ENCODE data around the gene RNGTT. TPM values are rescaled to one million over a fixed set of nuclear protein-coding genes. Genes with fewer than 3 reads are reported as not detected.

RNGTT gene
- polyA plus RNA-seq, 4 donors = 3.8 to 8.3 (median 4.7) TPM

DNA sequence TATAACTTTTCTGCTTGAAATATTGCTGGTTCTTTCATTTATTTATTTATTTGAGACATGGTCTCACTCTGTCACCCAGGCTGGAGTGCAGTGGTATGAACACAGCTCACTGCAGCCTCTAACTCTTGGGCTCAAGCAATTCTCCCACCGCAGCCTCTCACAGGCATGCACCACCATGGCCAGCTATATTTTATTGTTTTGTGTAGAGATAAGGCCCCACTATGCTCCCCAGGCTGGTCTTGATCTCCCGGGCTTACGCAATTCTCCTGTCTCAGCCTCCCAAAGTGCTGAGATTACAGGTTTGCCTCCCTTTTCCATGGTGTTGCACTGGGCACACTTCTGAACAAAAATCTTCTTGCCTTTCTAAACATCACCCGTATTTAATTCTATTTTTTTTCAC lies 39.1 kb upstream of the RNGTT start:
- Histone ChIP-seq H3K9me3 (ENCODE audit: control insufficient read depth in 2 of 2, insufficient read depth in 1 of 2, low read depth in 1 of 2, low read length in 1 of 2) (no peaks in the 10 kb centered on the region), H3K27ac (ENCODE audit: low read depth in 1 of 3, low read length in 2 of 3) (no peak overlapping the region), H3K4me1 (ENCODE audit: control insufficient read depth in 3 of 3, insufficient read depth in 2 of 3, low read depth in 1 of 3, low read length in 2 of 3) (peaks cover 0 to 2% (median 2%) of the 10 kb centered on the region in 3 donors), H3K36me3 (ENCODE audit: control insufficient read depth in 3 of 3, insufficient read depth in 2 of 3, low read depth in 1 of 3, low read length in 3 of 3) (no peaks in the 10 kb centered on the region), H3K4me3 (ENCODE audit: low read depth in 1 of 3, low read length in 3 of 3) (no peak overlapping the region), H3K27me3 (ENCODE audit: control insufficient read depth in 3 of 3, insufficient read depth in 3 of 3, low read length in 3 of 3) (no peaks in the 10 kb centered on the region)
- DNase-seq (no peak), FAIRE-seq (no peak)
- WGBS, 3 donors = 78 to 88% (median 86%) methylated on average over 4 of the region's 4 CpGs

DNA sequence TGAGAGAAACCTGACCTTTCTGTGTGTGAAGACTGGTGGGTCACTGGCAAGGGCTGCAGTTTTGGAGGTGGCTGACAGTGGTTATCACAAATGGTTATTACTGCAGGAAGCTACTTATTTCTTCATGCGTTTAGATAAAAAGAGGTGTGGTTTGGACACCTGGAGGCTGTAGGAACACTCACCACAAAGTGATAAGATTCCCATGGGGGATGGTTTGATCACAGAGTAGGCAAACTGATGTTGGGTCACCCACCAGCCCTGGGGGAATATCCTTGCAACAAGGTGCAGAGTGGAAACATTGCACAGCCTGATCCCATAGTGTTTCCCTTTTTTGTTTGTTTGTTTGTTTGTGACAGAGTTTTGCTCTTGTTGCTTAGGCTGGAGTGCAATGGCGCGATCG lies 33.9 kb upstream of the RNGTT start:
- Histone ChIP-seq H3K4me3 (ENCODE audit: low read depth in 1 of 3, low read length in 3 of 3) (no peak overlapping the region), H3K27ac (ENCODE audit: low read depth in 1 of 3, low read length in 2 of 3) (no peak overlapping the region), H3K27me3 (ENCODE audit: control insufficient read depth in 3 of 3, insufficient read depth in 3 of 3, low read length in 3 of 3) (no peaks in the 10 kb centered on the region), H3K4me1 (ENCODE audit: control insufficient read depth in 3 of 3, insufficient read depth in 2 of 3, low read depth in 1 of 3, low read length in 2 of 3) (no peaks in the 10 kb centered on the region), H3K9me3 (ENCODE audit: control insufficient read depth in 2 of 2, insufficient read depth in 1 of 2, low read depth in 1 of 2, low read length in 1 of 2) (no peaks in the 10 kb centered on the region), H3K36me3 (ENCODE audit: control insufficient read depth in 3 of 3, insufficient read depth in 2 of 3, low read depth in 1 of 3, low read length in 3 of 3) (no peaks in the 10 kb centered on the region)
- no peak for DNase-seq
- no peak for FAIRE-seq
- 70 to 82% (median 77%) methylated on average over 4 of the region's 4 CpGs for WGBS, 3 donors

DNA sequence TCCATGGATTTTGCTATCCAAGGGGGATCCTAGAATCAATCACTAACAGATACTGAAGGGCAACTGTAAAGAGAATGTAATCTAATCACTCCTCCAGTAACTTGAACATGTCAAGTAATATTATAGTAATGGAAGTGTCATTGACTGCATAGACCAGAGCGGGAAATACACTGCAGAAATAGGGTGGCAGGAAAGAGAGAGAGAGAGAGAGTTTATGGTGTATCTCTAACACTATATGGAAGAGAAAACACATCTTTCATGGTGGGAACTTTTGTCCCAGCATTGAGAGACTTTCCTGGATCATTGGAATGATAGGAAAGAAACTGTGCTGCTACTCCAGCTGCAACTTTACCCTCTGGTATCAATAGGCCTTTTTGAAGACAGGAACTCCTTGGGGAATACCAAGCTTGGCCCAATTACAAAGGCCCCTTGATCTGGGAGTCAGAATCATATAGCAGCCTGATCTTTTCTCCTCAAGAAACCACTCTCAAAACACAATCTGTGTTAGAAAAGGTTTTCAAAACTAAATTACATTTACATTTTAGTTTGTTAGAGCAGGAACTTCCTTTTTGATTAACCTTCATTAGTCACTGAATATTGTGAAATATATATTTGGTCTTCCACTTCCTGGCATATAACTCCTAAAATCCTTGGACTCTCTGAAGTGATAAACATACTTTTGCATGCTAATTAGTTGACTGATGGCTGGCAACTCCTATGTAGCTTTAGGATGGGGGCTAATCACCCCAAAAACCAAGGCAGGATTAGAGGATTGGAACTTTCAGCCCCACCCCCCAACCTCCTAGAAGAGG lies 29.5 kb upstream of the RNGTT start:
- Histone ChIP-seq H3K9me3 (ENCODE audit: control insufficient read depth in 2 of 2, insufficient read depth in 1 of 2, low read depth in 1 of 2, low read length in 1 of 2) (no peaks in the 10 kb centered on the region), H3K27ac (ENCODE audit: low read depth in 1 of 3, low read length in 2 of 3) (no peak overlapping the region), H3K27me3 (ENCODE audit: control insufficient read depth in 3 of 3, insufficient read depth in 3 of 3, low read length in 3 of 3) (no peaks in the 10 kb centered on the region), H3K4me1 (ENCODE audit: control insufficient read depth in 3 of 3, insufficient read depth in 2 of 3, low read depth in 1 of 3, low read length in 2 of 3) (no peaks in the 10 kb centered on the region), H3K4me3 (ENCODE audit: low read depth in 1 of 3, low read length in 3 of 3) (no peak overlapping the region), H3K36me3 (ENCODE audit: control insufficient read depth in 3 of 3, insufficient read depth in 2 of 3, low read depth in 1 of 3, low read length in 3 of 3) (no peaks in the 10 kb centered on the region)
- DNase-seq (no peak), FAIRE-seq (no peak)
- WGBS, 3 donors = 97 to 100% (median 100%) methylated on average over 1 of the region's 1 CpG

DNA sequence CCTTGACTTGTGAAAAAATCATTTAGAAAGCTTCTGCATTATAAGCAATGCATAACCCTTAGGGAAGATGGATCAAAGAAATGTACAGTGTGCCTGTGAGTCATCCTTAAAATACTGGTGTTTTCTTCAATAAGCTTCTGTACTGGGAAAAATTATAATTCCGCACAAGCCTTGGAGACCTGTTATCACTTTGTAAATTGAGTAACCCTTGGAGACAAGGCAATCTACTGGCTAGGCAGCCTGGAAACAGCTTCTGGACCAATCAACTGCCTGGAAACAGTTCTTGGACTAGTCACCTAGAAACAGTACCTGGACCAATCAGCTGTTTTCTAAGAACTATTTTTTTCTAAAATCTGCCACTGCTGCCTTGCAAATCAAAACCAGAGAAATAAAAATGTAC lies 25.8 kb upstream of the RNGTT start:
- no peak overlapping the region for H3K27ac ChIP-seq (ENCODE audit: low read depth in 1 of 3, low read length in 2 of 3)
- no peaks in the 10 kb centered on the region for H3K9me3 ChIP-seq (ENCODE audit: control insufficient read depth in 2 of 2, insufficient read depth in 1 of 2, low read depth in 1 of 2, low read length in 1 of 2)
- no peaks in the 10 kb centered on the region for H3K36me3 ChIP-seq (ENCODE audit: control insufficient read depth in 3 of 3, insufficient read depth in 2 of 3, low read depth in 1 of 3, low read length in 3 of 3)
- H3K4me3 ChIP-seq (ENCODE audit: low read depth in 1 of 3, low read length in 3 of 3) = no peak overlapping the region
- WGBS, 3 donors = 47 to 63% (median 58%) methylated on average over 1 of the region's 1 CpG
- FAIRE-seq = no peak
- H3K27me3 ChIP-seq (ENCODE audit: control insufficient read depth in 3 of 3, insufficient read depth in 3 of 3, low read length in 3 of 3) = no peaks in the 10 kb centered on the region
- no peaks in the 10 kb centered on the region for H3K4me1 ChIP-seq (ENCODE audit: control insufficient read depth in 3 of 3, insufficient read depth in 2 of 3, low read depth in 1 of 3, low read length in 2 of 3)
- peak; percentile 10 to 43 for DNase-seq

DNA sequence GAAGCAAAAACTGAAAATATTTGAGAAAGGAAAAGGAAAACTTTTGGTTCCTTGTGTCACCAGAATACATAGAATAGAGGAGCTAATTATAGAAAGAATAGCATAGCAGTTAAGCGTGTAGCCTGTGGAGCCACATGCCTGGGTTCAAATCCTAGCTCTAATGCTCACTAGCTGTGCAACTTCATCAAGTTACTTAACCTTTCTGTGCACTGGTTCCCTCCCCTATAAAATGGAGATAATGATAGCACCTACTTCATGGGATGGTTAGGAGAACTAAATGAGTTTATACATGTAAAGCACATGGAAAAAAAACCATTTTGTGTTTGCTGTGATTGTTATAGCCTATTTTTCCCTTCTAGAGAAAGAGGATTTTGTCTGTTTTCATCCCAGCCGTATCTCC lies 24.5 kb upstream of the RNGTT start:
- FAIRE-seq = no peak
- 59 to 72% (median 61%) methylated on average over 2 of the region's 2 CpGs for whole genome bisulfite sequencing, 3 donors
- Histone ChIP-seq H3K4me1 (ENCODE audit: control insufficient read depth in 3 of 3, insufficient read depth in 2 of 3, low read depth in 1 of 3, low read length in 2 of 3) (no peaks in the 10 kb centered on the region), H3K27me3 (ENCODE audit: control insufficient read depth in 3 of 3, insufficient read depth in 3 of 3, low read length in 3 of 3) (no peaks in the 10 kb centered on the region), H3K9me3 (ENCODE audit: control insufficient read depth in 2 of 2, insufficient read depth in 1 of 2, low read depth in 1 of 2, low read length in 1 of 2) (no peaks in the 10 kb centered on the region), H3K4me3 (ENCODE audit: low read depth in 1 of 3, low read length in 3 of 3) (no peak overlapping the region), H3K36me3 (ENCODE audit: control insufficient read depth in 3 of 3, insufficient read depth in 2 of 3, low read depth in 1 of 3, low read length in 3 of 3) (no peaks in the 10 kb centered on the region), H3K27ac (ENCODE audit: low read depth in 1 of 3, low read length in 2 of 3) (no peak overlapping the region)
- DNase-seq = no peak

DNA sequence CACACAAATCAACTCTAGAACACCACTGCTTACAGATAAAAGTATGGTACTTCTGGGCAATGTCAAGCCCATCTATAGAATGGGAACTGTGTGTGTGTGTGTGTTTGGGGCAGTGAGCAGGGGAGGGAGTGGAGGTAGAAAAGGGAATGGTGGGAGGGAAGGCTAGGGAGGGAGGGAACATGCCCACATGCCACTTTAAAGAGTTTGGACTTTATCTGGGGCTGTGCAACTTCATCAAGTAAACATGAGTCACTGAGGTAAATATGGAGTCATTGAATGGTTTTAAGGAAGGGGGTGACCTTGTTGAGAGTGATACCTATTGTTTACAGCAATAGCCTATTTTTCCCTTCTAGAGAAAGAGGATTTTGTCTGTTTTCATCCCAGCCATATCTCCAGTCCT lies 22.5 kb upstream of the RNGTT start:
- no peaks in the 10 kb centered on the region for H3K36me3 ChIP-seq (ENCODE audit: control insufficient read depth in 3 of 3, insufficient read depth in 2 of 3, low read depth in 1 of 3, low read length in 3 of 3)
- no peak overlapping the region for H3K4me3 ChIP-seq (ENCODE audit: low read depth in 1 of 3, low read length in 3 of 3)
- H3K27me3 ChIP-seq (ENCODE audit: control insufficient read depth in 3 of 3, insufficient read depth in 3 of 3, low read length in 3 of 3) = no peaks in the 10 kb centered on the region
- no peaks in the 10 kb centered on the region for H3K4me1 ChIP-seq (ENCODE audit: control insufficient read depth in 3 of 3, insufficient read depth in 2 of 3, low read depth in 1 of 3, low read length in 2 of 3)
- no peaks in the 10 kb centered on the region for H3K9me3 ChIP-seq (ENCODE audit: control insufficient read depth in 2 of 2, insufficient read depth in 1 of 2, low read depth in 1 of 2, low read length in 1 of 2)
- DNase-seq (no peak), FAIRE-seq (no peak)
- H3K27ac ChIP-seq (ENCODE audit: low read depth in 1 of 3, low read length in 2 of 3) = no peak overlapping the region

DNA sequence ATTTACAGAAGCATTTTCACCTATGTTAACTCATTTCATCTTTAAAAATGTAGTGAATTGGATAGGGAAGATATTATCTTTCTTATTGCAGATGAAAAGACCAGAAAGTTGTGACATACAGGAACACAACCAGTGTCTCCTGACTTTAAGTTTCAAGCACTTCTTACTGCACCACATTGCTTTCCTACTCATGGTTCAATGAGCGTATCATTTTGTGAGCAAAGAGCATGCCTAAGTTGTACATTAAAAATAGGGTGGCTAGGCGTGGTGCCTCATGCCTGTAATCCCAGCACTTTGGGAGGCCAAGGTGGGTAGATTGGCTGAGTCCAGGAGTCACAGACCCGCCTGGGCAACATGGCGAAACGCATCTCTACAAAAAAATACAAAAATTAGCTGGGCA lies 21.2 kb upstream of the RNGTT start:
- no peak overlapping the region for H3K4me3 ChIP-seq (ENCODE audit: low read depth in 1 of 3, low read length in 3 of 3)
- DNase-seq (no peak), FAIRE-seq (no peak)
- H3K27ac ChIP-seq (ENCODE audit: low read depth in 1 of 3, low read length in 2 of 3) = no peak overlapping the region
- no peaks in the 10 kb centered on the region for H3K36me3 ChIP-seq (ENCODE audit: control insufficient read depth in 3 of 3, insufficient read depth in 2 of 3, low read depth in 1 of 3, low read length in 3 of 3)
- H3K4me1 ChIP-seq (ENCODE audit: control insufficient read depth in 3 of 3, insufficient read depth in 2 of 3, low read depth in 1 of 3, low read length in 2 of 3) = no peaks in the 10 kb centered on the region
- 86 to 93% (median 92%) methylated on average over 5 of the region's 5 CpGs for WGBS, 3 donors
- no peaks in the 10 kb centered on the region for H3K9me3 ChIP-seq (ENCODE audit: control insufficient read depth in 2 of 2, insufficient read depth in 1 of 2, low read depth in 1 of 2, low read length in 1 of 2)
- no peaks in the 10 kb centered on the region for H3K27me3 ChIP-seq (ENCODE audit: control insufficient read depth in 3 of 3, insufficient read depth in 3 of 3, low read length in 3 of 3)

DNA sequence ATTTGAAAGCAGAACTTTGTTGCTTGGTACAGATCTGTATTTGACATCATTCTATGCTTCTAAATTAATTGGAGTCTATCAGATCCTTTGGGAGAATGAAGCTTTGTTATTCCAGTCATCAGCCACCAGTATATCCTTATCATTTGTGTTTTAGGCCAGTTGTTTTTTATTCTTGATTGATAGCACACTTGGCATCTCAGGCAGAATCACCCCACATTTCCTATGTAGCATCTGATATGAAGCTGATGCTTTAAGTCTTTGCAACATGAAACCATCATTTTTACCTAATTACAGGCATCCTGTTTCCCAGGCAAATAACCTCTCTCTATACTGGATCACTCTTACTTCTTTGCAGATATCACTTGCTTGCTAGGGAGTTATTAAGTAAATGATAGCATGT lies 20.7 kb upstream of the RNGTT start:
- FAIRE-seq = no peak
- no peaks in the 10 kb centered on the region for H3K36me3 ChIP-seq (ENCODE audit: control insufficient read depth in 3 of 3, insufficient read depth in 2 of 3, low read depth in 1 of 3, low read length in 3 of 3)

DNA sequence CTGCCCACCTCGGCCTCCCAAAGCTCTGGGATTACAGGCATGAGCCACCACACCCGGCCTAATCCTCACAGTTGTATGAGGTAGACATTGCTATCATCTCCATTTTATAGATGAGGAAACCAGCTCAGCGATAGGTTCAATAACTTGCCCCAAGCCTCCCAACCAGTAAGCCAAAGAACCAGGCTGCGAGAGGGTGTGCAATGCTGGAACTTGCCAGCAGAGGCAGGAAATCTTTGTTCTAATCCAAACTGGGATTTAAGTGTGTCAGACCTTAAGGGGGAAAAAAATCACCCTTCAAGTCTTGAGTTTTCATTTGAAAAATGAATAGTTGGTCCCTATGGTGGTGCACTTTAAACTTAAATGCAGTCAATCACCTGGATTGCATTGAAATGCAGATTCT lies 20.1 kb upstream of the RNGTT start:
- Histone ChIP-seq H3K27ac (ENCODE audit: low read depth in 1 of 3, low read length in 2 of 3) (no peak overlapping the region), H3K9me3 (ENCODE audit: control insufficient read depth in 2 of 2, insufficient read depth in 1 of 2, low read depth in 1 of 2, low read length in 1 of 2) (no peaks in the 10 kb centered on the region), H3K4me1 (ENCODE audit: control insufficient read depth in 3 of 3, insufficient read depth in 2 of 3, low read depth in 1 of 3, low read length in 2 of 3) (no peaks in the 10 kb centered on the region), H3K27me3 (ENCODE audit: control insufficient read depth in 3 of 3, insufficient read depth in 3 of 3, low read length in 3 of 3) (no peaks in the 10 kb centered on the region), H3K36me3 (ENCODE audit: control insufficient read depth in 3 of 3, insufficient read depth in 2 of 3, low read depth in 1 of 3, low read length in 3 of 3) (no peaks in the 10 kb centered on the region), H3K4me3 (ENCODE audit: low read depth in 1 of 3, low read length in 3 of 3) (no peak overlapping the region)
- 55 to 74% (median 61%) methylated on average over 4 of the region's 4 CpGs for WGBS, 3 donors
- DNase-seq (peak; percentile 51 to 59), FAIRE-seq (no peak)

More for the DNA sequence above, 20.7 kb upstream of the RNGTT start:
- no peaks in the 10 kb centered on the region for H3K4me1 ChIP-seq (ENCODE audit: control insufficient read depth in 3 of 3, insufficient read depth in 2 of 3, low read depth in 1 of 3, low read length in 2 of 3)
- no peak overlapping the region for H3K27ac ChIP-seq (ENCODE audit: low read depth in 1 of 3, low read length in 2 of 3)
- no peaks in the 10 kb centered on the region for H3K9me3 ChIP-seq (ENCODE audit: control insufficient read depth in 2 of 2, insufficient read depth in 1 of 2, low read depth in 1 of 2, low read length in 1 of 2)
- no peaks in the 10 kb centered on the region for H3K27me3 ChIP-seq (ENCODE audit: control insufficient read depth in 3 of 3, insufficient read depth in 3 of 3, low read length in 3 of 3)
- no peak overlapping the region for H3K4me3 ChIP-seq (ENCODE audit: low read depth in 1 of 3, low read length in 3 of 3)
- DNase-seq = no peak

Data from small intestine (tissue), 7 donors.